HL-60/S4 treated with phorbol 12-myristate 13-acetate at 8.2 ng/mL for 4 days and 3 days (cell line): Measurements from ENCODE around the gene STK32B.
"Not testable (repeated sequence)": the region's sequence is repeated elsewhere in the genome, so short reads cannot be mapped to it uniquely, and the experiment has no call there.

ENCODE experiments used
- in situ Hi-C: fragments of 300-500 bp; cut with MboI; formaldehyde crosslinking; loops from 2 replicates; pipeline ENCODE4 v1.15.0; 2022; ENCODE audit warnings: low sequenced_read_pairs

Gene STK32B

GRCh38 chr4:5249727-5250126 lies 198.4 kb downstream of the STK32B start:
- in situ Hi-C loops, result no loop called here

DNA sequence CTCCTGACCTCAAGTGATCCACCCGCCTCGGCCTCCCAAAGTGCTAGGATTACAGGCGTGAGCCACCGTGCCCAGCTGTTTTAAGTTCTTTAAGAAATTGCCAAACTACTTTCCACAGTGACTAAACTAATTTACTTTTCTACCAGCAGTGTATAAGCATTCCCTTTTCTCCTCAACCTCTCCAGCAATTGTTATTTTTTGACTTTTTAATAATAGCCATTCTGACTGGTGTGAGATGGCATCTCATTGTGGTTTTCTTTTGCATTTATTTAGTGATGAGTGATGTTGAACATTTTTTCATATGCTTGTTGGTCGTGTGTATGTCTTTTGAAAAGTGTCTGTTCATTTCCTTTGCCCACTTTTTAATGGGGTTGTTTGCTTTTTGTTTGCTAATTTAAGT lies 199.3 kb downstream of the STK32B start:
- in situ Hi-C loops, result not testable (repeated sequence)

DNA sequence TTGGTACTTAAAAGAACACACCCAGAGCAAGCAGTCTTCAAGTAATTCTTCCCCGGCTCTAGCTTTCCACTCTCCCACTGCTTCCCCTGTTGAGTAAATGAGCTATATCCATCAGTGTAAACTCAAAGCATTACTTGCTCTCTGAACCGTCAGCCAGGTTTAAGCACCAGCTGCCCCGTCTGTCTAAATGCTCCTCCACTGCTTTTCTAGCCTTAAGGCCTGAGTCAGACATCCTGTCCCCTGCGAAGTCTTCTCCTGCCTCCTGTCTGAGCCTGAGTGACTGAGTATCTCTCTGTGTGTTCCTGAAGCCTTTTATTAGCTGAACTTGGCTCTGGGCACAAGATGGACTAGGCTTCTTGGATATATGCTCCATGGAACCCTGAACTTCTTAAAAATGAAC lies 205.1 kb downstream of the STK32B start:
- in situ Hi-C loops, result no loop called here

DNA sequence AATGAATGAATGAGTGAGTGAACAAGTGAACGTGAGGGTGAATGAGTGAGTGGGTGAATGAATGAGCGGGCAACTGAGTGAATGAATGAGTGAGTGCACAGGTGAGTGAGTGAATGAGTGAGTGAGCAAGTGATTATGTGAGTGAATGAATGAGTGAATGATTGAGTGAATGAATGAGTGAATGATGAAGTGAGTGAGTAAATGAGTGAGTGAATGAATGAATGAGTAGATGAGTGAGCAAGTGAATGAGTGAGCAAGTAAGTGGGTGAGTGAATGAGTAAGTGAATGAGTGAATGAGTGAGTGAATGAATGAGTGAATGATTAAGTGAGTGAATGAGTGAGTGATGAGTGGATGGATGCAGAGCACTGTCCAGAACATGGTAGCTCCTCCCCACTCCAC lies 205.8 kb downstream of the STK32B start:
- in situ Hi-C loops, result no loop called here

GRCh38 chr4:5259471-5259870 lies 208.2 kb downstream of the STK32B start:
- in situ Hi-C loops, result no loop called here

DNA sequence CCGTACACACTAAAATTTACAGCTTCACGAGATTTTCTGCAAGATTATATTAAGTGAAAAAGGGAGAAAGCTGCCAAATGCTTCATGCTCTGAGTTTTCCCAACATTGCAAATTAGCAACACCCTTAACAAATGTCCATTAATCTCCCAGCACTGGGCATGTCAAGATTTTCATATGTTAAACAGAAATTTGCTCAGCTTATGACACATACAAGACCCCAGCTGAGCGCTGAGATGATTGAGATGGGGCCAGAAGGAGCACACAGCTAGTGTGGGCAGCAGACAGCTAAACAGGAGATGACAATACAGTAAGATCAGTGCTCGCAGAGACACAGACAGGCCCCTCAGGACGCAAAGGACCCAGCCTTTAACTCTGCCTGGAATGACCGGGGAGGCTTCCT lies 208.8 kb downstream of the STK32B start:
- in situ Hi-C loops, result no loop called here

DNA sequence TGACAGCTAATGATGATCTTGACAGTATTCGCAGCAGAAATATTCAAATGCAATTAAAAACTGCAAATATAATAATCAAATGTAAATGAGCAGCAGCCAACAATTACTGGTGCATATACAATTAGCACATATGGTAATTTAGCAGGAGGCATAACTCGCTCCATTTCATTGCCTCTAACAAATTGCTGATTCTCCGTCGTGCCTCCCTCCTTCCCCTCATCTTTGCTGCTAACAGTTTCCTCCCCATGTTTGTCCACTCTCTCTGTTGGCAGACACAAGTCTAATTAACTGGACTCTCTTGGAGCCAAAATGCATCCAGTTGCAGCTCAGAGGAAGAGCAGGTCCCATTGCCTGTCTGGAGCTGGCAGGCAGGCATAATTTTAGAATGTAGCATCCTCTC lies 210.6 kb downstream of the STK32B start:
- in situ Hi-C loops, result no loop called here

DNA sequence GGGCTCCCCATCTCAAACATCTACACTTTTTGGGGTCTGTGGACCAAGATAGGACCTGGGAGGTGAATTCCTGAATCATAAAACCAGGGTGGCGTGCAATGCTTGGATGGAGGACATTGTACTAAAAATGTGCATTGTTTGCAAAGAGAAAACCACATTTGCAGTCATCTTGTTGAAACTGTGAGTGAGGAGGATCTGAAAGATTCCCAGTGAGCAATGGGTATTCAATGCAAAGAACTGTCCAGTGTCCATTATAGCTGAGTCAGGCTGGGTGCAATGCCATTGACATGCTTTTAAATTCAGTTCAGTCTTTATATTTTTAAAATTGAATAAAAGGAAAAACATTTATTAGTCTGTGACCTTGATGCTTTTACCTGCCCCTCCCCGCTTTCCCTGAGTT lies 215.7 kb downstream of the STK32B start:
- in situ Hi-C loops, result no loop called here

DNA sequence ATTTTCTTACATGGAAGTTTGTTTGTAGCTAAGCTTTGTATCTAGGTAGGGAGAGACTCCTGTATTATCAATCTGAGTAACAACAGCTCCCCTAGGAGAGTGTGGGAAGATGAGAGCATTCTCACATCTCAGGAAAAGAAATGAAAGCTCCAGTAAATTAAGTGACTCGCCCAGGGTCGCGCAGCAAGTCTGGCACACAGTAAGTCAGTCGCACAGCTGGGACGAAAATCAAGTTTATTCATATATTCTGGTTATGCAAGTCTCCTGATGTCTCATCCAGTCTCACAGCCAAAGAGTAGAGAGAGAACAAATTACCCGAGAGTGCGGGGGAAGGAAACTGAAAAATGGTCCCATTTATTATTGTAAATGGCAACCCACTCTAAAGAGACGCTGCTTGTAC lies 216.1 kb downstream of the STK32B start:
- in situ Hi-C loops, result no loop called here

DNA sequence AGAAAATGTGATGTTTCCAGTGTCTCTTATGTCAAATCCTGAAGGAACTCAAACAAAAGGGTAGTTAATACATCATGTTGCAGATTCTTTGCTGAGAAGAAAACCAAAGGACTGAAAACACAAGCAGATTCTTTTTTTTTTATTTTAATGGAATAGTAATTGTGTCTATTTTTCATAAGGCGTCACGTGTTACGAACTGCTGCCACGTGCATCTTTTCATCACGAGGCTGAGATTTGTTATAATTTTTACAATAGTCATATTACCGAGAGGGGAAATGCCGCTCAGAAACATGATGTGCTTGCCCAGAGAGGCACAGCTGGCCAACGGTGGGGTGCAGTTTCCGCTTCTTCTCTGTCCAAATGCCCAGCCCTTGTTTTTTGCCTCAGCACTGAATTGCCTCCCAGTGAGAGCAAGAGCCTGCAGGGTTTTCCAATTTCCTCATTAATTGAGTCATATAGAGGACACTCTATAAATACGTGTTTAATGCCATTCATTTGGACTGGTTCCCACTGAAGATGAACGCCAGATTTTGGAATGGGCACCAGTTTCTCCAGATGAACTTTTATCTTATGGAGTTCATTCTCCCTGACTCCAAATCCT lies 225.3 kb downstream of the STK32B start:
- in situ Hi-C loops, result no loop called here

GRCh38 chr4:5277079-5277478 lies 225.8 kb downstream of the STK32B start:
- in situ Hi-C loops, result no loop called here

- in situ Hi-C loops, result no loop called here
Observed at GRCh38 chr4:5278213-5278612, 226.9 kb downstream of the STK32B start.

DNA sequence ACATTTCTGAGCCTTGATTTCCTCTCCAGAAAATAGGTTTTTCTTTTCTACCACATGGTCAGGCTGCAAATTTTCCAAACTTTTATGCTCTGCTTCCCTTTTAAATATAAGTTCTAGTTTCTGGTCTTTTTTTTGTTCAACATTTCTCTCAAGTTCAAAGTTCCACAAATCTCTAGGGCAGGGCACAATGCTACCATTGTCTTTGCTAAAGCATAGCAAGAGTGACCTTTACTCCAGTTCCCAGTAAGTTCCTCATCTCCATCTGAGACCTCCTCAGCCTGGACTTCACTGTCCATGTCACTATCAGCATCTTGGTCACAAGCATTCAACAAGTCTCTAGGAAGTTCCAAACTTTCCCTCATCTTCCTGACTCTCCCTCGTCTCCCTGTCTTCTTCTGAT lies 228.8 kb downstream of the STK32B start:
- in situ Hi-C loops, result not testable (repeated sequence)

- in situ Hi-C loops, result no loop called here
Observed at GRCh38 chr4:5280828-5281227, 229.5 kb downstream of the STK32B start.

DNA sequence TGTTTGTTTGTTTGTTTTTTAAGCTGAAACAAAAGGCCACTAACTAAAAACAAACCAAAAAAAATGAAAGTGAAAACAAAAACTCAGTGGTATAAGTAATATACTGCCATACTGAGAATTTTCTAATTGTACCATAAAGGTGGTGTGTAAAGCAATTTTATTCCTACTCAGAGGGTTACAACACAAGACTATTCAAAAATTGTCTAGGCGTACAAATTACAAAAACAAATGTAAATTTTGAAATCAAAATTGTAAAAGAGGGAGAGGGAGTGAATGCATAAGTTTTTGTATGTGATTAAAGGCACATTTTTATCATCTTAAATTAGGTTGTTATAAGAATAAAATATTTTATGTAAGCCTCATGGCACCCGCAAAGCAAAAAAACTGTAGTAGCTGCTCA lies 232.6 kb downstream of the STK32B start:
- in situ Hi-C loops, result no loop called here

DNA sequence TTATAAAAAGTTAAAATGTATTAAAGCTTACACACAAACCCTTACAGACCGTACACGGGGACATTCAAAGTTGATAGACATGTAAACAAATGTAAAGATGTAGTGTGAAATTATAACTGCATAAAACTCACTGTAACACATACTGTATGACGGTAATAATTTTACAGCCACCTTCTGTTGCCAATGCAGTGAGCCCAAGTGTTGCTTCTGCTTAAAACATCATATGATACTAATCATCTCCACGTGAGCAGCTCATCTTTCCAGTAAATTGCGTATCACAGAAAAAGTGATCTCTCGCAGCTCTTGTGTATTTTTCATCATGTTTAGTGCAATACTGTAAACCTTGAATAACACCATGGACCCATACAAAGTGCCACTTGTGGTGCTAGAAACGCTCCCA lies 233.2 kb downstream of the STK32B start:
- in situ Hi-C loops, result no loop called here

DNA sequence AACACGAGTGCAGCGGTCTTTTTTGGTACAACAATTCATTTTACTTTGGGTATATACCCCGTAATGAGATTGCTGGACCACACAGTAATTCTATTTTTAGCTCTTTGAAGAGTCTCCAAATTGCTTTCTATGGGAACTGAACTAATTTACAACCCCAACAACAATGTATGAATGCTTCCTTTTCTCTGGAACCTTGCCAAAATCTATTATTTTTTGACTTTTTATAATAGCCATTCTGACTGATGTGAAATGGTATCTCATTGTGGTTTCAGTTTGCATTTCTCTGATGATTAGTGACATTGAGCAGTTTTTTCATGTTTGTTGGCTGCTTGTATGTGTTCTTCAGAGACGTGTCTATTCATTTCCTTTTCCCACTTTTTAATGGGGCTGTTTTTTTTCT lies 240.8 kb downstream of the STK32B start:
- in situ Hi-C loops, result no loop called here

DNA sequence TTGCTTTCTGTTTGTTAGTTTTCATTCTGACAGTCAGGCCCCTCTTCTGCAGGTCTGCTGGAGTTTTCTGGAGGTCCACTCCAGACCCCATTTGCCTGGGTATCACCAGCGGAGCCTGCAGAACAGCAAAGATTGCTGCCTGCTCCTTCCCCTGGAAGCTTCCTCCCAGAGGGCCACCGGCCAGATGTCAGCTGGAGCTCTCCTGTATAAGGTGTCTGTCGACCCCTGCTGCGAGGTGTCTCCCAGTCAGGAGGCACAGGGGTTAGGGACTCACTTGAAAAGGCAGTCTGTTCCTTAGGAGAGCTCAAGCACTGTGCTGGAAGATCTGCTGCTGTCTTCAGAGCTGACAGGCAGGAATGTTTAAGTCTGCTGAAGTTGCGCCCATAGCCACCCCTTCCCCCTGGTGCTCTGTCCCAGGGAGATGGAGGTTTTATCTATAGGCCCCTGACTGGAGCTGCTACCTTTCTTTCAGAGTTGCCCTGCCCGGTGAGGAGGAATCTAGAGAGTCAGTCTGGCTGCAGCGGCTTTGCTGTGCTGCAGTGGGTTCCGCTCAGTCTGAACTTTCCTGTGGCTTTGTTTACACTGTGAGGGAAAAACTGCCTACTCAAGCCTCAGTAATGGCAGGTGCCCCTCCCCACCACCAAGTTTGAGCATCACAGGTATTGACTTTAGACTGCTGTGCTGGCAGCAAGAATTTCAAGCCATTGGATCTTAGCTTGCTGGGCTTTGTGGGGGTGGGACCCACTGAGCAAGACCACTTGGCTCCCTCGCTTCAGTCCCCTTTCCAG lies 246.9 kb downstream of the STK32B start:
- in situ Hi-C loops, result not testable (repeated sequence)

GRCh38 chr4:5300283-5300682 lies 249.0 kb downstream of the STK32B start:
- in situ Hi-C loops, result no loop called here

GRCh38 chr4:5307928-5308327 lies 256.6 kb downstream of the STK32B start:
- in situ Hi-C loops, result no loop called here

DNA sequence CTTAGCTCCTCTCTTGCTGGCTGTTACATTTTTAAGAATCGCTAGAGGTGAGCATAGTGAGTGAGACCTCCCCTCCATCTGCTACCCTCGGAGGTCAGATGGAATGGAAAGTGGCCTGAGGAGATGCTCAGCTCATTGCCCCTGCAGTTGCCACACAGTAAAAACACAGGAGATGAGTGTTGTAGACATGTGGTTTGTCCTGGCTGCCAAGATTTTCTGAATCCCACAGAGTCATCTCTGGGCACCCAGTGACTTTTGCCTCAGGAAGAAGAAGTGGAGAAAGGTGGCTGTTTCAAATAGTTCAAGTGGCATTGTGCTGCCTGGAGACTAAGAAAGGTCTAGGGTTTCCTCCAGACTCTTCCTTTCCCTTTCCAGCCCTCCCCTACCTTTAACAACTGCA lies 271.0 kb downstream of the STK32B start:
- in situ Hi-C loops, result no loop called here

- in situ Hi-C loops, result no loop called here
Observed at GRCh38 chr4:5330339-5330989, 279.2 kb downstream of the STK32B start.
